ENCODE measurements around the gene RGS18. TPM values are rescaled to one million over a fixed set of nuclear protein-coding genes. Genes with fewer than 3 reads are reported as not detected.
"Not testable (repeated sequence)": the region's sequence is repeated elsewhere in the genome, so short reads cannot be mapped to it uniquely, and the experiment has no call there.

Gene RGS18
- total and polyA plus RNA-seq, 9 donors = 0.42 to 2.5 (median 0.95) TPM

GRCh38 chr1:192122668-192123067 is 35.6 kb upstream of the RGS18 start:
- no peaks in the 10 kb centered on the region for H3K27me3 ChIP-seq
- intact Hi-C loops (cut with DNase I) = no loop called here
- H3K27ac ChIP-seq = no peak overlapping the region
- no peak overlapping the region for H3K4me3 ChIP-seq
- no peaks in the 10 kb centered on the region for H3K4me1 ChIP-seq (ENCODE audit: insufficient read depth)
- TF ChIP-seq CTCF (IDR thresholded peaks at IDR 0.05) = no peak
- no peak for TF ChIP-seq POLR2A (IDR thresholded peaks at IDR 0.05)
- no peak for TF ChIP-seq EP300 (IDR thresholded peaks at IDR 0.05)
- no peaks in the 10 kb centered on the region for H3K9me3 ChIP-seq
- no peaks in the 10 kb centered on the region for H3K36me3 ChIP-seq
- no peak for DNase-seq

DNA sequence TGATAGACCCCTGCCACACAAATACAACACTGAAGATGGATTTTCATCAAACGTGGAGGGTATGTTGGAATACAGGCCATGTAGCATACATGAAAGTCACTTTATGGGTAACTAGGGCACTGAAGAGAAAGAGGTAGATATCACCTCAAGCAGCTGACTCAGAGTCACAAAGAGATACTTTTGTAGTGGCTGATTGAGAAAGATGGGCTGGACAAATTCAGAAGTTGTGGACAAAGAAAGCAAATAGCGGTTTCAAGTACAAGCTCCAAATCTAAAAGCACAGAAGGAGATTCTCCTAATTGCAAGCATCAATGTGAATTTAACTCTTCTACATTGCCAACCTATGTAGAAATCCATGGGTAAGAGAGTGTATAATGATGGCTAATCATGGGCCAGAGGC is 35.0 kb upstream of the RGS18 start:
- no peak for TF ChIP-seq POLR2A (IDR thresholded peaks at IDR 0.05)
- no peak for TF ChIP-seq EP300 (IDR thresholded peaks at IDR 0.05)
- TF ChIP-seq CTCF (IDR thresholded peaks at IDR 0.05) = no peak
- 92 to 97% (median 92%) methylated on average over 2 of the region's 2 CpGs for WGBS, 3 donors
- Histone ChIP-seq H3K9me3 (no peaks in the 10 kb centered on the region), H3K4me3 (no peak overlapping the region), H3K36me3 (no peaks in the 10 kb centered on the region), H3K27ac (no peak overlapping the region), H3K27me3 (no peaks in the 10 kb centered on the region), H3K4me1 (ENCODE audit: insufficient read depth) (no peaks in the 10 kb centered on the region)
- no peak for DNase-seq
- intact Hi-C loops (cut with DNase I) = no loop called here

DNA sequence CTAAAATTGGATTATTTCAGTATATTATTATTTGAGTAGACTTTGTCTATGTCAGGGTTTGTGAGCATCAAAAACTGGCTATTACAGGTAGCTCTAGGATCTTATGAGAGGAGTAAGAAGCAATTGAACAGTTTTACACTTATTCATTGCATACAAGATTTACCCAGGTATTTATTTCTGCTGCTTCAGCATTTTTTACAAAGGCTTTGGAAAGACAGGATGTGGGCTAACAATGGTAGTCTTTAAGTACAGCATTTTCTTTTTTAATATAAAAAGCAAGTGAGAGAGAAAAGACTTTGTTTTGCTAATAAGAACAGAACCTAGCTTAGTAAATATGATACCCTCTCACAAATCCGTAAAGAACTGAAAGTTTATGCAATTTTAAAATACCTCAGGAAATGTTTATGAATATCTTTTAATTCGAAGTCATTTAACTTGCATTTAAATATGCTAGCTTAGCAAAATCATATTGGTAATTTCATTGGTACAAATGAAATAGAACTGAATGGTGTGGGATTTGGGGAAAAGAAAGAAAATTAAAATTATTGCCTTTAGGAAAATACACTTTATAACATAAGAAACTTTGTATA is 32.1 kb upstream of the RGS18 start:
- 28 to 51% (median 43%) methylated on average over 2 of the region's 2 CpGs for WGBS, 3 donors
- no peaks in the 10 kb centered on the region for H3K27me3 ChIP-seq
- H3K4me3 ChIP-seq = no peak overlapping the region
- no peaks in the 10 kb centered on the region for H3K9me3 ChIP-seq
- H3K27ac ChIP-seq = no peak overlapping the region
- H3K4me1 ChIP-seq (ENCODE audit: insufficient read depth) = no peaks in the 10 kb centered on the region
- intact Hi-C loops (cut with DNase I) = no loop called here
- H3K36me3 ChIP-seq = no peaks in the 10 kb centered on the region
- TF ChIP-seq POLR2A (IDR thresholded peaks at IDR 0.05) = no peak
- no peak for TF ChIP-seq CTCF (IDR thresholded peaks at IDR 0.05)
- DNase-seq = no peak

DNA sequence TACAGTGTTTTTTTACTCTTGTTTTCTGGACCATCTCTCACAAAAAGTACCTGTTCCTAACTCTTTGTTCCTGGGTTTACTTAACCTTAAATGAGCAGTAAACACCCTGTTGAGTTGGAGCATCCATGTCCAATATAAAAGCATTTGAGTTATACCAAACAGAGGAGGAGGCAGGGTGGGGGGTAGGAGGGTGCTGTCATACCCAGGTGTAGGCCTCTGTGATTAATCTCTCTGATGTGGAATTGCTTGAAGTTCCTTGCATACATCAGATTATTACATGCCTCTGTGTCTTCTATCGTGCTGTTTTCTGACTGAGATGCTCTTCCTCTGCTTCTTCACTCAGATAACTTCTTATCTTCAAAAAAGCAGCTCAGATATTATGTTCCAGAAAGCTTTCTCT is 28.1 kb upstream of the RGS18 start:
- Histone ChIP-seq H3K4me3 (no peak overlapping the region), H3K27ac (no peak overlapping the region), H3K4me1 (ENCODE audit: insufficient read depth) (no peaks in the 10 kb centered on the region), H3K36me3 (no peaks in the 10 kb centered on the region), H3K27me3 (no peaks in the 10 kb centered on the region), H3K9me3 (no peaks in the 10 kb centered on the region)
- 67 to 73% (median 70%) methylated on average over 1 of the region's 1 CpG for WGBS, 3 donors
- no peak for DNase-seq
- intact Hi-C loops (cut with DNase I) = no loop called here
- no peak for TF ChIP-seq EP300 (IDR thresholded peaks at IDR 0.05)
- no peak for TF ChIP-seq POLR2A (IDR thresholded peaks at IDR 0.05)
- no peak for TF ChIP-seq CTCF (IDR thresholded peaks at IDR 0.05)

GRCh38 chr1:192130865-192131264 is 27.4 kb upstream of the RGS18 start:
- H3K4me1 ChIP-seq (ENCODE audit: insufficient read depth); intact Hi-C loops (cut with DNase I); H3K9me3 ChIP-seq; H3K27me3 ChIP-seq; H3K36me3 ChIP-seq; DNase-seq; H3K27ac ChIP-seq; H3K4me3 ChIP-seq: not testable (repeated sequence)
- WGBS, 3 donors = 93 to 95% (median 93%) methylated on average over 5 of the region's 5 CpGs
